GM12891 (cell line): Measurements from ENCODE around the gene FAM110A.

Source experiments
- POLR2A ChIP-seq: IDR thresholded peaks from 2 replicates; pipeline ENCODE4 v1.6.1; 2011; ENCODE audit warnings: low read depth, low read length, control low read depth
- POLR2AphosphoS5 ChIP-seq: IDR thresholded peaks from 2 replicates; pipeline ENCODE4 v1.6.1; 2011; ENCODE audit warnings: low read depth, low read length, control low read depth

- TF ChIP-seq POLR2AphosphoS5: no peak
- TF ChIP-seq POLR2A: no peak
Measured at GRCh38 chr20:818001-818664, 15.4 kb upstream of the FAM110A start.
